Measurements from ENCODE around the gene NSUN2.

NSUN2 gene

GRCh38 chr5:6553972-6554371 is 78.9 kb downstream of the NSUN2 start:
- DNase-seq, result no peak

DNA sequence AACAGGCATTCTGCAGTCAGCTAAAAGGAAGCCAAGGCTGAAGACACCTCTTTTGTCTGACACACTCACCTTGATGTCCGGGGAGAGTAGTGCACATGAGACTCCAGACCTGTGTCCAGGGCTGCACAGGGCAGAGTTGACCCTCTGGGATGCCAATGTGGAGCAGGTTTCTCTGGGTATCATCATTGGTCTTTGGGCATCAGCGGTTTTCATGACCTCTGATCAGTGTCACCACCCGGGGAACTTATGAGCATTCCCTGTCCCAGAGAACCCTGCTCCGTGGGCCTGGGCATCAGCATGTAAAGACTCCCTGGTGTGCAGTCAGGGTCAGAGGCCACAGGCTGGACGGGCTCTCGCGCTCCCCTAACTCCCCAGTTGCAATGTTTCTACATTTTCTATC is 80.2 kb downstream of the NSUN2 start:
- no peak for DNase-seq

DNA sequence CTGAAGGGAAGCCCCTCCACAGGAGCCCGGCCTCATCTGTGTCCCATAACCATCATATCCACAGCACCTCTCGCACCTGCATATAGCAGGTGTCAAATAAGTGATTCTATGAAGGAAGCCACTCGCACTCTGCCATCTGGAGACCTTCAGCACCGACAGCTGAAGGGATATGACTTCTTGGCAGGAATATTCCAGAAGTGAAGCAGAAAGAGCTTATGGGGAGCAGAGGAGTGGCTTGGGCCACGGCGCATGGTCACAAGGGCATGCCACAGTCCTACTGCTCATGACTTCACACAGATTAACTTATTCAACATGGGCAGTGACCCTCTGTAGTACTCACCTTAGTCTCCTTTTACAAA is 80.9 kb downstream of the NSUN2 start:
- DNase-seq, result no peak

DNA sequence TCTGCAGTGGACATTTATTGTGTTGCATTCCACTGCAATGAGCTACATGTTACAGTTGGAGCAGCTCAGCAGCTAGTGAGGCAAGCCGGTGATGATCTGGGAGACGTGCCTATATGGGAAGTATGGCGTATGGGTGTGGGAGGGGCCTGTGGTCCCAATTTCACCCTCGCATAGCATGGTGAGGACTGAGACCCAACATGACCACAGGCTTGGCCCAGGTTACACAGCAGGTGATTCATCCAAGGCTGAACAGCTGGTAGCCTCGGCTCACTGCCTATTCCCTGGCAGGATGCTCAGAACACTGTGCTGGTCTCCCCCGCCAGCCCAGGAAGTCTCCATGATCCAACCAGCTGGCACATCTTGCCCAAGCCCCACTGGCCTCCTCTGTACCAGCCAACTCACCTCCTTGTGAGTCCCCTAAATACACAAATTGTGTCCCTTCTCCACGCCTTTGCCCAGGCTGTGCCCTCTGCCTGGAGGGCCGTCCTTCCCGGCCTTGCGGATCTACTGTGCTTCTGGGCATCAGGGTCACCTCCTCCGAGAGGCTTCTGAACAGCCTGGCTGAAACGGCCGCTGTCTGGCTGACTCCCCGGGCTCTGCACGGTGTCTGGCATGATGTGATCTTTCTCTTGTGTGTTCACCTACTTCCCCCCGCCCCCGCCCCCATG is 81.4 kb downstream of the NSUN2 start:
- peak; percentile 73 for DNase-seq

GRCh38 chr5:6550628-6551027 is 82.2 kb downstream of the NSUN2 start:
- no peak for DNase-seq
